RWPE2 (cell line): ENCODE results near the gene STK32C.
"Not testable (repeated sequence)": the region's sequence is repeated elsewhere in the genome, so short reads cannot be mapped to it uniquely, and the experiment has no call there.

Experiments
- ATAC-seq: fragments of 200-7000 bp; cut with Tn5 transposase; 3 replicates; pipeline ENCODE4 v1.9.1; 2021; ENCODE audit warnings: low read depth
- DNase-seq: peaks from one replicate; pipeline ENCODE4 v3.0.0-alpha.2; 2020; ENCODE audit warnings: low spot score
- H3K27ac ChIP-seq: fragments of 450-650 bp; 2 replicates; pipeline ENCODE4 v1.5.1; 2017; ENCODE audit warnings: mild to moderate bottlenecking; ENCODE audit not compliant: poor library complexity, severe bottlenecking
- H3K27me3 ChIP-seq: fragments of 250-450 bp; sonication (Bioruptor Pico); 2 replicates; pipeline ENCODE4 v1.5.1; 2021; ENCODE audit warnings: mild to moderate bottlenecking, moderate library complexity; ENCODE audit not compliant: insufficient read depth, poor library complexity, severe bottlenecking
- H3K36me3 ChIP-seq: fragments of 250-450 bp; sonication (Bioruptor Pico); 2 replicates; pipeline ENCODE4 v1.5.1; 2020; ENCODE audit warnings: low read depth, mild to moderate bottlenecking, moderate library complexity
- H3K4me1 ChIP-seq: fragments of 250-450 bp; sonication (Bioruptor Pico); 2 replicates; pipeline ENCODE4 v1.5.1; 2021; ENCODE audit warnings: mild to moderate bottlenecking, moderate library complexity; ENCODE audit not compliant: insufficient read depth, poor library complexity, severe bottlenecking
- H3K4me3 ChIP-seq: fragments of 250-450 bp; sonication (Bioruptor Pico); 2 replicates; pipeline ENCODE4 v1.5.1; 2021; ENCODE audit warnings: mild to moderate bottlenecking, moderate library complexity; ENCODE audit not compliant: severe bottlenecking
- H3K9me3 ChIP-seq: fragments of 250-450 bp; sonication (Bioruptor Pico); 2 replicates; pipeline ENCODE4 v1.5.1; 2021; ENCODE audit warnings: mild to moderate bottlenecking, moderate library complexity; ENCODE audit not compliant: severe bottlenecking
- TF ChIP-seq, protein P1 (sequence below): fragments of 450-650 bp; IDR thresholded peaks from one replicate; pipeline ENCODE4 v1.5.1; 2017; ENCODE audit warnings: mild to moderate bottlenecking, moderate library complexity; ENCODE audit not compliant: poor library complexity, severe bottlenecking

Gene STK32C

DNA sequence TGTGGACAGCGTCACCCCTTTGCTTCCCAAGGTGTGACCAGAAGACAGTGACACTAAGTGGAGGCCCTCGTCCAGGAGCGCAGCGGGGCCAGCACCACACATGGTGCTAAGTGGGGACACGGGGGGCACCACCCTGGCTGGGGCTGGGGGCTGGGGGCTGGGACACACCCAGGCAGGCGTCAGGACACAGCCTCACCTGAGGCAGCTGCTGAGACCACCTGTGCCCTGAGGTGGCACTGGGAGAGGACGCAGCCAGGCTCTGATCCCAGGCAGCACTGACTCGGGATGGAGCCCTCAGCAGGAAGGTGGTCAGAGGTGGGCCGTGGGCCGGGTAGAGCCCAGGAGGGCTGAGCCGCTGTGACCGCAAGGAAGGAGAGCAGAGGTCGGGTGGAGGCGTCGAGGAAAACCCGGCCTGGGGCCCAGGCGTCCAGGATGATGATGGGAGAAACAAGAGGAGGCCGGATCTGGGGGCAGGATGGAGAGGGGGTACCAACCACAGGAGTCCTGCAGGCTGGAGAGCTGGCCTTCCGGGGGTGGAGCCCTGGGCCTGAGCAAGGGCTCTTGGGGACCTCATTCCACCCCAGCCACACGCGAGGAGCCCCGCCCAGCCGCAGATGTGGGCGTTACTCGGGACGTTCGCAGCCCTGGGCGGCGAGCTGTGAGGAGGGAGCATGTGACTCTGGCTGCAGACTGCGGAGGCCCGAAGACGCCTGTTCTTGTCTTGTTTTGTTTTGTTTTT lies 46.8 kb upstream of the STK32C start:
- Histone ChIP-seq H3K27ac (no peak overlapping the region), H3K4me1 (no peaks in the 10 kb centered on the region), H3K9me3 (no peaks in the 10 kb centered on the region), H3K4me3 (no peak overlapping the region), H3K36me3 (no peaks in the 10 kb centered on the region), H3K27me3 (no peaks in the 10 kb centered on the region)
- ATAC-seq (no peak), DNase-seq (no peak)
- TF ChIP-seq, protein P1, sequence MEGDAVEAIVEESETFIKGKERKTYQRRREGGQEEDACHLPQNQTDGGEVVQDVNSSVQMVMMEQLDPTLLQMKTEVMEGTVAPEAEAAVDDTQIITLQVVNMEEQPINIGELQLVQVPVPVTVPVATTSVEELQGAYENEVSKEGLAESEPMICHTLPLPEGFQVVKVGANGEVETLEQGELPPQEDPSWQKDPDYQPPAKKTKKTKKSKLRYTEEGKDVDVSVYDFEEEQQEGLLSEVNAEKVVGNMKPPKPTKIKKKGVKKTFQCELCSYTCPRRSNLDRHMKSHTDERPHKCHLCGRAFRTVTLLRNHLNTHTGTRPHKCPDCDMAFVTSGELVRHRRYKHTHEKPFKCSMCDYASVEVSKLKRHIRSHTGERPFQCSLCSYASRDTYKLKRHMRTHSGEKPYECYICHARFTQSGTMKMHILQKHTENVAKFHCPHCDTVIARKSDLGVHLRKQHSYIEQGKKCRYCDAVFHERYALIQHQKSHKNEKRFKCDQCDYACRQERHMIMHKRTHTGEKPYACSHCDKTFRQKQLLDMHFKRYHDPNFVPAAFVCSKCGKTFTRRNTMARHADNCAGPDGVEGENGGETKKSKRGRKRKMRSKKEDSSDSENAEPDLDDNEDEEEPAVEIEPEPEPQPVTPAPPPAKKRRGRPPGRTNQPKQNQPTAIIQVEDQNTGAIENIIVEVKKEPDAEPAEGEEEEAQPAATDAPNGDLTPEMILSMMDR = no peak

DNA sequence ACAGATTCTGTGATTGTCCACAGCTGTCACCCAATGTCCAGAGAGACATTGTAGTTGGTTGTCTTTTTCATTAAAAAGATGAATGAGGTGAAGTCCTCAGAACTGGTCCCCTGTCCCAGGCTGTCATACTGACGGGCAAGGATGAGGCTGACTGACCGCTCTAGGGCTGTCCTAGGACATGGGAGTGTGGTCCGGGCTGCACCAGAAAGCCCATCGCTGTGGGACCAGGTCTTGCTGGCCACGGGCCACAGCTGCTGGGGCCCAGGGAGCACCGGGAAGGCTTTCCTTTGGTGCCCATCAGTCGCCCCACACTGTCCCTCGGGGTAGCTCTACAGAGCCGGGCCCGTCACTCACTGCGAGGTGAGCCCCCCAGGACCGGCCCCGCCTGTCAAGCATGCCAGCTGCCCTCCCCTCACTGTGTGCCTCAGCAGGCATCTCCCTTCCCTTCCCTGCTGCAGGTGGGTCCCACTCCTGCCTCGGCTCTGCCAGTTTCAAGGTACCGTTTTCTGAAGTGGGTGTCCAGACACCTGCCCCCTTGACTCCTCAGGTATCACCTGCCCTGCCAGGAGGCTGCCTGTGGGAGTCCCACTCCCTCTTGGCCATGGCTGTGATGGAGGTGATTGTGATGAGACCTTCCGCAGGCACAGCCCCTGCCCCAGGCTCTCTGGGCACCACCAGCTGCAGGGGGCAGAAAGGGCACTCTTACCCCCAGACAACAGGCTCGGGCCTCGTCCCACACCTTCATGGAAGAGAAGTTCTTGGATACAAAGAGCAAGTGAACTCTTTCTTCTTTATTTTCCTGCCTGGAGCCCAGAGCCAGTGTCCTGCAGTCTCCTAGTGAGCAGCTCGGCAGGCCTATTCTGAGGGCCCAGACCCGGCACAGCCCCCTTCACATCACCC lies 46.0 kb upstream of the STK32C start:
- TF ChIP-seq, protein P1 = no peak
- no peaks in the 10 kb centered on the region for H3K4me1 ChIP-seq
- no peak overlapping the region for H3K4me3 ChIP-seq
- no peak for ATAC-seq
- no peaks in the 10 kb centered on the region for H3K9me3 ChIP-seq
- no peak for DNase-seq
- no peaks in the 10 kb centered on the region for H3K27me3 ChIP-seq
- no peaks in the 10 kb centered on the region for H3K36me3 ChIP-seq
- no peak overlapping the region for H3K27ac ChIP-seq

DNA sequence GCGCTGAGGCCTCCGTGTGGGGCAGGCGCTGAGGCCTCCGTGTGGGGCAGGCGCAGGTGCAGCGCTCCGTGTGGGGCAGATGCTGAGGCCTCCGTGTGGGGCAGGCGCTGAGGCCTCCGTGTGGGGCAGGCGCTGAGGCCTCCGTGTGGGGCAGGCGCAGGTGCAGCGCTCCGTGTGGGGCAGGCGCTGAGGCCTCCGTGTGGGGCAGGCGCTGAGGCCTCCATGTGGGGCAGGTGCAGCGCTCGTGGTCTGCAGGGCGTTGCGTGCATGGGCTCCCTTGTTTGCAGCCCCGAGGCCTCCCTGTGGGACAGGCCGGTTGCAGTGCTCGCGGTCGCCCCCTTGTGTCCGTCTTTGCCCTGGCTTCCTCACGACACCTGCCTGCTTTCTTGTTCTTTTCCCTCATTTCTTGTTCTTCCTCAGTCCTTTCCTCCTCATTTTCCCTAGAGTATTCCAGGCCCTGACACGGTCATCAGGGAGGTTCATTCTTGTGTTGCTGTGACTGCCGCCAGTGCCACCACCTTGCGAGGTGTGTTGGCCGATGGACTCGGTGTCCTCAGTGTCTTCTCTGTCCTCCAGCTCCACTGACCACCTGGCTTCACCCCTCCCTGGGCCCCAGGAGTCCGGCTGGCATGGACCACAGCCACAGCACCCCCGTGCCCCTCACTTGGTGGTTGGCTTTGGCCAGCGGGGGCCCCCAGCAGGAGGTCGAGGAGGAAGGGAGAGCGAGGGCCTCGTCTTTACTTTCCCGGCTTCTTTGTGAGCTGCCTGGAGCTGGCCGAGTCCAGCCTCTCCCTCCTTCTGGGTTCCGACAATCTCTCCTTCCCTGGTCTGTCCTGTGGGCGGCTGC lies 44.9 kb upstream of the STK32C start:
- not testable (repeated sequence) for H3K36me3 ChIP-seq, H3K9me3 ChIP-seq, DNase-seq, H3K4me3 ChIP-seq, H3K27me3 ChIP-seq, H3K27ac ChIP-seq, H3K4me1 ChIP-seq
- TF ChIP-seq, protein P1 = peak; percentile 51
- peak; percentile 71; the same call in 2 of the 3 replicates for ATAC-seq

DNA sequence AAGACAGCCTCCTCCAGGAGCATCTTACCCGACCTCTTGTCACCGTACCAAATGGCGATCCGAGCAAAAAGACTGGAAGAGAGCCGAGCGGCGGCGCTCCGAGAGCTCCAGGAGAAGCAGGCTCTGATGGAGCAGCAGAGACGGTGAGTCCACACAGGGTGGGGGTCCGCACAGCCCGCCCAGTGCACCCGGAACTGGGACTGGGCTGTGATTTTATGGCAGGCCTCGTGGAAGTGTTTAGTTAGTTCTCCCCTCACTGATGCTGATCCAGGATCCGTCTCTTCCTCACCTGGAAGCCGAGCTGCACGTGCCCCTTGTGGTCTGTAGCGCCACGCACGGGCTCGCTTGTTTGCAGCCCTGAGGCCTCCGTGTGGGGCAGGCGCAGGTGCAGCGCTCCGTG lies 43.9 kb upstream of the STK32C start:
- H3K4me1 ChIP-seq = no peaks in the 10 kb centered on the region
- H3K9me3 ChIP-seq = no peaks in the 10 kb centered on the region
- TF ChIP-seq, protein P1 = no peak
- H3K36me3 ChIP-seq = no peaks in the 10 kb centered on the region
- H3K27me3 ChIP-seq = no peaks in the 10 kb centered on the region
- no peak overlapping the region for H3K27ac ChIP-seq
- ATAC-seq = no peak
- no peak overlapping the region for H3K4me3 ChIP-seq
- DNase-seq = no peak
